Nephron progenitor cell (in vitro differentiated cells): ENCODE measurements around the gene DUS1L.
A peak's percentile ranks its signal among the peaks of the same experiment; 100 is the strongest.

Experiments used
- DNase-seq: peaks from one replicate; pipeline ENCODE4 v3.0.0; 2021
- H3K27ac Mint-ChIP-seq: 2 replicates; pipeline ENCODE4 v1.8.0; 2021; ENCODE audit warnings: mild to moderate bottlenecking, moderate library complexity, mixed read lengths
- H3K27me3 Mint-ChIP-seq: 2 replicates; pipeline ENCODE4 v1.8.0; 2021; ENCODE audit warnings: mild to moderate bottlenecking, low read depth, mixed read lengths; ENCODE audit not compliant: poor library complexity
- H3K36me3 Mint-ChIP-seq: 2 replicates; pipeline ENCODE4 v1.8.0; 2021; ENCODE audit warnings: low read depth, mixed read lengths
- H3K4me1 Mint-ChIP-seq: 2 replicates; pipeline ENCODE4 v1.8.0; 2021; ENCODE audit warnings: mixed read lengths
- H3K4me3 Mint-ChIP-seq: 2 replicates; pipeline ENCODE4 v1.8.0; 2021; ENCODE audit warnings: mild to moderate bottlenecking, moderate library complexity, mixed read lengths
- H3K9me3 Mint-ChIP-seq: 2 replicates; pipeline ENCODE4 v1.8.0; 2021; ENCODE audit warnings: mild to moderate bottlenecking, moderate library complexity, mixed read lengths
- TF ChIP-seq, protein P1 (sequence below): fragments of 200-600 bp; sonication (generic); IDR thresholded peaks from 2 replicates; pipeline ENCODE4 v1.5.0; 2021; ENCODE audit warnings: antibody characterized with exemption

The DUS1L gene

DNA sequence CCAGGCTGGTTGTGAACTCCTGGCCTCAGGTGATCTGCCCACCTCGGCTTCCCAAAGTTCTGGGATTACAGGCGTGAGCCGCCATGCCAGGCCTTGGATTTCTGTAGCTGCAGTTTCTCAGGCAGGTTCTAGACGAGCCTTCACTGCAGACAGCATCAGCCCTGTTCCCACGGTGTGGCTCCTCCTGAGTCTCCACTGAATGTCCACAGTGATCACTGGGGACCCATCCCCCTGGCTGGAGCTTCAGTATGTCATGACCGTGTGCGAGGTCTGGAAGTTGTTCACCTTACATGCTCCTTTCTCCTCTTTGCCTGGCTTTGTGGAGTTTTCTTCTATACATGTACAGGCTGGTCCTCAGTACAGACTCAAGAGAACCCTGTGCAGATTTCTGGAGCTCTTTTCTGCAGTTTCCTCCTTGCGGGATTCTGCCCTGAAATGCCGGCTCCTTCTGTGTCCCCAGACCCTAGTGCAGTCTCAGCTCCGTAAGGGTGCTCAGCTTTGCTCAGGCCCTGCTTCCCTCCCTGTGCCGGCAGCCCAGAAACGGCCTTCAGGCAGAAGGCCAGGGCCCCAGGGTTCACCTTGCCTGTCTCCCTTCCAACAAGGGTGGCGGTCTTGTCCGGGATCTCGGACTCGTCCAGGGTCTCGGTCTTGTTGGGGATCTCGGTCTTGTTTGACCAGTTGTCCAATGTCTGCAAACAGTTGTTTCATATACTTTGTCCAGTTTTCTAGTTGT, 46.7 kb upstream of the DUS1L start:
- Mint-ChIP-seq H3K4me1 (peaks cover 61% of the 10 kb centered on the region), H3K27ac (no peak overlapping the region), H3K27me3 (no peaks in the 10 kb centered on the region), H3K9me3 (no peaks in the 10 kb centered on the region), H3K36me3 (peaks cover 38% of the 10 kb centered on the region), H3K4me3 (no peak overlapping the region)
- DNase-seq, result no peak
- TF ChIP-seq, protein P1, sequence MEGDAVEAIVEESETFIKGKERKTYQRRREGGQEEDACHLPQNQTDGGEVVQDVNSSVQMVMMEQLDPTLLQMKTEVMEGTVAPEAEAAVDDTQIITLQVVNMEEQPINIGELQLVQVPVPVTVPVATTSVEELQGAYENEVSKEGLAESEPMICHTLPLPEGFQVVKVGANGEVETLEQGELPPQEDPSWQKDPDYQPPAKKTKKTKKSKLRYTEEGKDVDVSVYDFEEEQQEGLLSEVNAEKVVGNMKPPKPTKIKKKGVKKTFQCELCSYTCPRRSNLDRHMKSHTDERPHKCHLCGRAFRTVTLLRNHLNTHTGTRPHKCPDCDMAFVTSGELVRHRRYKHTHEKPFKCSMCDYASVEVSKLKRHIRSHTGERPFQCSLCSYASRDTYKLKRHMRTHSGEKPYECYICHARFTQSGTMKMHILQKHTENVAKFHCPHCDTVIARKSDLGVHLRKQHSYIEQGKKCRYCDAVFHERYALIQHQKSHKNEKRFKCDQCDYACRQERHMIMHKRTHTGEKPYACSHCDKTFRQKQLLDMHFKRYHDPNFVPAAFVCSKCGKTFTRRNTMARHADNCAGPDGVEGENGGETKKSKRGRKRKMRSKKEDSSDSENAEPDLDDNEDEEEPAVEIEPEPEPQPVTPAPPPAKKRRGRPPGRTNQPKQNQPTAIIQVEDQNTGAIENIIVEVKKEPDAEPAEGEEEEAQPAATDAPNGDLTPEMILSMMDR, result no peak

DNA sequence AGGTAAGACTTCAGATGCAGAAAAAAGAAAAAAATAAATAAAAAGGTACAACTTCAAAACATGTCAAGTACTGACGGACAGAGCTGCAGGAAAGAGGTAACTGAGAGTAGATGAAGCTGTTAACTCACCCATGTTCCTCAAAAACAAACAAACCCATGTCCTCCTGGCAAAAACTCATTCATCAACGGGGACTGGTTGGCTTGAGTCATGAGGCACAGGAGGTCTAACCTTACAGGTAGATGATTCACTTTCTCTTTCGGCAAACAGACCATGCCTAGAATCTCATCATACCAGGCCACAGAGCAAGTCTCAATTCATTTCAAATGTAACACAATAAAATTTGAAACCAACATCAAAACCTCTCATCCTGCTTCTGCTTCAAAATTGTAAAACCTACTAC, 44.7 kb upstream of the DUS1L start:
- peaks cover 64% of the 10 kb centered on the region for H3K4me1 Mint-ChIP-seq
- no peaks in the 10 kb centered on the region for H3K27me3 Mint-ChIP-seq
- TF ChIP-seq, protein P1, result no peak
- peaks cover 38% of the 10 kb centered on the region for H3K36me3 Mint-ChIP-seq
- DNase-seq, result no peak
- H3K4me3 Mint-ChIP-seq, result no peak overlapping the region
- no peaks in the 10 kb centered on the region for H3K9me3 Mint-ChIP-seq
- no peak overlapping the region for H3K27ac Mint-ChIP-seq

DNA sequence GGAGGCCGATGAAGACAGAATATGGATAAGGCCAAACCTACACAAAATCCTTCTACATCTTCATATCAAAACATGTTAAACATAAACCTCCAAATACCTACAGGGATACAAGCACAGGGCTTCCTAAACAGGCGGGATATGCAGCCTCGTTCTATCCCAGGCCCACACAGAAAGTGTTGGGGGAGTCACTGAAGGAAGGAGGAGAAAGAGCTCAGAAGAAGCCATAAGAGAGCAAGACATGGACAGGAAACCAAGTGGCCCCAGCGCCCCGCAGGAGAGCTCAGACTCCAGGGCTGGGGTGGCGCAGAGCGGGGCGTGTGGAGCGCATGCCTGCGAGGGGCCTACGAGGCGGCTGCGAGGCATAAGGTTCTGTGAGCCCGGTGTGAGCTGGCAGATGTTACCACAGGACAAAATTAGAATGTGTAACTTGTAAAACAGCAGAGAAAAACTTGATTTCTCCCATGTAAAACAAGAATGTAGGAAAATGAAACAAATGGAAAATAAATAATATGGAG, 43.4 kb upstream of the DUS1L start:
- H3K4me3 Mint-ChIP-seq, result no peak overlapping the region
- no peak for DNase-seq
- H3K27me3 Mint-ChIP-seq, result no peaks in the 10 kb centered on the region
- no peaks in the 10 kb centered on the region for H3K9me3 Mint-ChIP-seq
- H3K4me1 Mint-ChIP-seq, result peaks cover 69% of the 10 kb centered on the region
- TF ChIP-seq, protein P1, result no peak
- H3K27ac Mint-ChIP-seq, result peak overlapping the region; percentile 97
- peaks cover 37% of the 10 kb centered on the region for H3K36me3 Mint-ChIP-seq

DNA sequence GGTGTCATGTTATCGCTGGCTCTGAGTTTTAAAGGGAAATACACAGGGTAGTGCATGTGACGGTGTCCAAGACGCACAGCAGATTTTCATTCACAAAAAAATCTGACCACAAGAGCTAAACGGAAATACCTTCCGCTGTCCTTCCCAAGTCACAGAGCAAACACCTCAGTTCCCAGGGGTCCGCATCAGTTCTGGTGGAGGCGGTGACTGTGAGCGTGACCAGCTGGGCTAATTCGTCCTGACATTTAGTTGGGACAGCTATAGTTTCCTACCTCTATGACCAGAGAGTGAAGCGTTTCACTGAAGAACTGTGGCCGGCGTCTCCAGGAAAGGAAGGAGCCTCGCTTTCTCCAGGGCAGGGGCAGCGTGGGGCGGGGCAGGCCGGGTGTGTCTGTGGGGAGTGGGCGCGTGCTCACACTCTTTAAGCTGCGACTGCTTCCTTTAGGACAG, 42.9 kb upstream of the DUS1L start:
- Mint-ChIP-seq H3K4me3 (peak overlapping the region; percentile 63), H3K27me3 (no peaks in the 10 kb centered on the region), H3K27ac (peak overlapping the region; percentile 97), H3K4me1 (peaks cover 69% of the 10 kb centered on the region), H3K36me3 (peaks cover 33% of the 10 kb centered on the region), H3K9me3 (no peaks in the 10 kb centered on the region)
- TF ChIP-seq, protein P1, result no peak
- no peak for DNase-seq

DNA sequence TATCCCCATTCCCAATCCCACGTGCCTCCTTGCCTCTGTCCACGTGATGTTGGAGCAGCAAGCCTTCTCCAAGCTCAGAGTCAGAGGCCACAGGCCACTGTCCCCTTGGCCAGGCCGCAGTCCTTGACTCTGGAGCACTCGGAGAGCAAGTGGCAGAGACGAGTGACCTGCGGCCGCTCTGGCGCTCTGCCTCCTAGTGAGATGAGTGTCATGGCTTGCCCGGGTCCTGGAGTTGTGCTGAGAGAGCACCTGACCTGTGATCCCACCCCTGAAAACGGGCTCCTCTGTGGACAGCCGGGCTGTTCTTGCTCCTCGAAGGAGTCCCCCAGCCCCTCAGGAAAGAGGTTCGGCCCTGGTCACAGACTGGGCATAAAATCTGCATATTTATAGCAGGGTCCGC, 42.4 kb upstream of the DUS1L start:
- Mint-ChIP-seq H3K4me1 (peaks cover 72% of the 10 kb centered on the region), H3K4me3 (peak overlapping the region; percentile 63), H3K9me3 (no peaks in the 10 kb centered on the region), H3K36me3 (peaks cover 33% of the 10 kb centered on the region), H3K27me3 (no peaks in the 10 kb centered on the region), H3K27ac (peak overlapping the region; percentile 97)
- no peak for DNase-seq
- TF ChIP-seq, protein P1, result no peak
